ENCODE results near the gene GID8. TPM values are rescaled to one million over a fixed set of nuclear protein-coding genes. Genes with fewer than 3 reads are reported as not detected.

GID8 gene
- polyA plus RNA-seq, 2 of the 4 experiments (the other 2 are of a cell fraction), result 19.2 to 24.5 TPM

DNA sequence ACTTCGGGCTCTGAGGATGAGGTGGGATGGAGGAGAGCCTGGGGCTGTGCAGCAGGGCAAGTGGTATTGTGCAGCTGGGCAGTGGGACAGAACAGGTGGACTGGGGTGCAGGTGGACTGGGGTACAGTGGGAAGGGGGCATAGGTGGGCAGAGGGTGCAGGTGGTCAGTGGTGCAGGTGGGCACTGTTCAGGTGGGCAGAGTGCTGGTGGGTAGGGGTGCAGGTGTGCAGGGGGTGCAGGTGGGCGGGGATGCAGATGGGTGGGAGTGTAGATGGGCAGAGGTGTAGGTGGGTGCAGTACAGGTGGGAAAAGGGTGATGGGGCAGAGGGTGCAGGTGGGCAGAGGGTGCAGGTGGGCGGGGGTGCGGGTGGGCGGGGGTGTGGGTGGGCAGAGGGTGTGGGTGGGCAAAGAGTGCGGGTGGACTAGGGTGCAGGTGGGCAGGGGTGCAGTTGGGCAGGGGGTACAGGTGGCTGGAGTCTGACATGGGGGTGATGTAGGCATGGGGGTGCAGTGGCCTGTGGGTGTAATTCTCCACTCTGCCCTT is 48.4 kb downstream of the GID8 start (continued):
- no peak for TF ChIP-seq TP53 (CRISPR knock-in tag; IDR thresholded peaks at IDR 0.05)
- TF ChIP-seq HOXB13 (CRISPR knock-in tag; IDR thresholded peaks at IDR 0.05; ENCODE audit: low read depth), result no peak
- TF ChIP-seq ZFP36 (IDR thresholded peaks at IDR 0.05; ENCODE audit: borderline replicate concordance, partially characterized antibody), result no peak
- TF ChIP-seq, protein P1, sequence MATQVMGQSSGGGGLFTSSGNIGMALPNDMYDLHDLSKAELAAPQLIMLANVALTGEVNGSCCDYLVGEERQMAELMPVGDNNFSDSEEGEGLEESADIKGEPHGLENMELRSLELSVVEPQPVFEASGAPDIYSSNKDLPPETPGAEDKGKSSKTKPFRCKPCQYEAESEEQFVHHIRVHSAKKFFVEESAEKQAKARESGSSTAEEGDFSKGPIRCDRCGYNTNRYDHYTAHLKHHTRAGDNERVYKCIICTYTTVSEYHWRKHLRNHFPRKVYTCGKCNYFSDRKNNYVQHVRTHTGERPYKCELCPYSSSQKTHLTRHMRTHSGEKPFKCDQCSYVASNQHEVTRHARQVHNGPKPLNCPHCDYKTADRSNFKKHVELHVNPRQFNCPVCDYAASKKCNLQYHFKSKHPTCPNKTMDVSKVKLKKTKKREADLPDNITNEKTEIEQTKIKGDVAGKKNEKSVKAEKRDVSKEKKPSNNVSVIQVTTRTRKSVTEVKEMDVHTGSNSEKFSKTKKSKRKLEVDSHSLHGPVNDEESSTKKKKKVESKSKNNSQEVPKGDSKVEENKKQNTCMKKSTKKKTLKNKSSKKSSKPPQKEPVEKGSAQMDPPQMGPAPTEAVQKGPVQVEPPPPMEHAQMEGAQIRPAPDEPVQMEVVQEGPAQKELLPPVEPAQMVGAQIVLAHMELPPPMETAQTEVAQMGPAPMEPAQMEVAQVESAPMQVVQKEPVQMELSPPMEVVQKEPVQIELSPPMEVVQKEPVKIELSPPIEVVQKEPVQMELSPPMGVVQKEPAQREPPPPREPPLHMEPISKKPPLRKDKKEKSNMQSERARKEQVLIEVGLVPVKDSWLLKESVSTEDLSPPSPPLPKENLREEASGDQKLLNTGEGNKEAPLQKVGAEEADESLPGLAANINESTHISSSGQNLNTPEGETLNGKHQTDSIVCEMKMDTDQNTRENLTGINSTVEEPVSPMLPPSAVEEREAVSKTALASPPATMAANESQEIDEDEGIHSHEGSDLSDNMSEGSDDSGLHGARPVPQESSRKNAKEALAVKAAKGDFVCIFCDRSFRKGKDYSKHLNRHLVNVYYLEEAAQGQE (IDR thresholded peaks at IDR 0.05), result no peak

DNA sequence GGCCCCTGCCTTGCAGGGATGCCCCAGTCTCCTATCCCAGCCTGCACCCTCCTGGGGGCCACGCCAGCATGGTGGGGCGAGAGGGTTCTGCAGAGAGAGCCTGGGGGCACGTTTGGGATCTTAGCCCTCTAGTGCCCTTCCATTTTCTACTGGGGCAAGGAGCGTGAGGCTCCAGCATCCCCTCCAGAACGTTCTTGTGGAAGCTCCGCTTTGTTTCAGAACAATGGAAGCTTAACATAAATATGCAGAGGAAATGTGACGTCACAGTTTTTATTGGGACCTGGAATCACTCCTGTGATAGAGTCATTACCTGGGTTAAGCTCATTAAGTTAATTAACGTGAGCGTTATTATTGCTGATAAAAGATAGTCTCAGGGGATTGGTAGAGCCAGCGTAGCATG is 49.2 kb downstream of the GID8 start:
- DNase-seq (ENCODE audit: low read depth in 1 of 2, low spot score in 1 of 2) (no peak), ATAC-seq (no peak), FAIRE-seq (no peak)
- H3K4me2 ChIP-seq, result no peak overlapping the region
- 38% methylated on average over 10 of the region's 10 CpGs for WGBS (ENCODE audit: missing lambda C conversion rate)
- H3K27ac ChIP-seq, result no peak overlapping the region
- no peaks in the 10 kb centered on the region for H3K4me1 ChIP-seq
- H3K4me3 ChIP-seq, result no peak overlapping the region
- POLR2A ChIA-PET, result no interaction called here
- CTCF ChIA-PET, result interaction anchor here (1.0 to 2.2 kb wide), 3 partner anchors 14 to 24 kb away, joined by 3 to 16 read pairs (median 4); no protein-coding TSS in a partner anchor
- TF ChIP-seq, protein P2, sequence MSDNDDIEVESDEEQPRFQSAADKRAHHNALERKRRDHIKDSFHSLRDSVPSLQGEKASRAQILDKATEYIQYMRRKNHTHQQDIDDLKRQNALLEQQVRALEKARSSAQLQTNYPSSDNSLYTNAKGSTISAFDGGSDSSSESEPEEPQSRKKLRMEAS (IDR thresholded peaks at IDR 0.05), result no peak
- TF ChIP-seq, protein P3, sequence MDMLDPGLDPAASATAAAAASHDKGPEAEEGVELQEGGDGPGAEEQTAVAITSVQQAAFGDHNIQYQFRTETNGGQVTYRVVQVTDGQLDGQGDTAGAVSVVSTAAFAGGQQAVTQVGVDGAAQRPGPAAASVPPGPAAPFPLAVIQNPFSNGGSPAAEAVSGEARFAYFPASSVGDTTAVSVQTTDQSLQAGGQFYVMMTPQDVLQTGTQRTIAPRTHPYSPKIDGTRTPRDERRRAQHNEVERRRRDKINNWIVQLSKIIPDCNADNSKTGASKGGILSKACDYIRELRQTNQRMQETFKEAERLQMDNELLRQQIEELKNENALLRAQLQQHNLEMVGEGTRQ (IDR thresholded peaks at IDR 0.05), result no peak
- TF ChIP-seq FOSB (CRISPR knock-in tag; IDR thresholded peaks at IDR 0.05), result no peak
- TF ChIP-seq RAD21 (conservative IDR thresholded peaks at IDR 0.05 in 1 of 2, IDR thresholded peaks at IDR 0.05 in 1 of 2), result no peak
- TF ChIP-seq, protein P4, sequence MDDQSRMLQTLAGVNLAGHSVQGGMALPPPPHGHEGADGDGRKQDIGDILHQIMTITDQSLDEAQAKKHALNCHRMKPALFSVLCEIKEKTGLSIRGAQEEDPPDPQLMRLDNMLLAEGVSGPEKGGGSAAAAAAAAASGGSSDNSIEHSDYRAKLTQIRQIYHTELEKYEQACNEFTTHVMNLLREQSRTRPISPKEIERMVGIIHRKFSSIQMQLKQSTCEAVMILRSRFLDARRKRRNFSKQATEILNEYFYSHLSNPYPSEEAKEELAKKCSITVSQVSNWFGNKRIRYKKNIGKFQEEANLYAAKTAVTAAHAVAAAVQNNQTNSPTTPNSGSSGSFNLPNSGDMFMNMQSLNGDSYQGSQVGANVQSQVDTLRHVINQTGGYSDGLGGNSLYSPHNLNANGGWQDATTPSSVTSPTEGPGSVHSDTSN (IDR thresholded peaks at IDR 0.05), result no peak
- TF ChIP-seq, protein P5, sequence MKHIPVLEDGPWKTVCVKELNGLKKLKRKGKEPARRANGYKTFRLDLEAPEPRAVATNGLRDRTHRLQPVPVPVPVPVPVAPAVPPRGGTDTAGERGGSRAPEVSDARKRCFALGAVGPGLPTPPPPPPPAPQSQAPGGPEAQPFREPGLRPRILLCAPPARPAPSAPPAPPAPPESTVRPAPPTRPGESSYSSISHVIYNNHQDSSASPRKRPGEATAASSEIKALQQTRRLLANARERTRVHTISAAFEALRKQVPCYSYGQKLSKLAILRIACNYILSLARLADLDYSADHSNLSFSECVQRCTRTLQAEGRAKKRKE (CRISPR knock-in tag; IDR thresholded peaks at IDR 0.05; ENCODE audit: low read depth), result no peak
- TF ChIP-seq CHD4 (IDR thresholded peaks at IDR 0.05; ENCODE audit: borderline replicate concordance), result no peak
- no peak for TF ChIP-seq FOSL2 (IDR thresholded peaks at IDR 0.05)
- TF ChIP-seq FOSL2 (CRISPR knock-in tag; IDR thresholded peaks at IDR 0.05), result no peak
- no peaks in the 10 kb centered on the region for H3K9me3 ChIP-seq

DNA sequence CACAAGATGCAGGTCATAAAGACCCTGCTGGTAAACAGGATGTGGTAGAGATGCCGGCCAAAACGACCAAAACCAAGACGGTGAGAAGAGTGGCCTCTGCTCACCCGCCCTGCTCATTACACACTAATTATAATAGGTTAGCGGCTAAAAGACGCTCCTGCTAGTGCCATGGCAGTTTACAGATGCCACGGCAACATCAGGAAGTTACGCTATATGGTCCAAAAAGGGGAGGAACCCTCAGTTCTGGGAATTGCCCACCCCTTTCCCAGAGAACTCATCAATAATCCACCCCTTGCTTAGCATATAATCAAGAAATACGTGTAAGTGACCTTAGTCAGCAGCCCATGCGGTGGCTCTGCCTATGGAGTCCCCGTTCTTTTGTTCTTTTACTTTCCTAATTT is 51.3 kb downstream of the GID8 start:
- DNase-seq (ENCODE audit: low read depth in 1 of 2, low spot score in 1 of 2), result no peak
- 60% methylated on average over 11 of the region's 11 CpGs for WGBS (ENCODE audit: missing lambda C conversion rate)
- no peaks in the 10 kb centered on the region for H3K9me3 ChIP-seq
- ChIA-PET CTCF (no interaction called here), POLR2A (no interaction called here)
- no peak for ATAC-seq
- no peaks in the 10 kb centered on the region for H3K4me1 ChIP-seq
- H3K27ac ChIP-seq, result no peak overlapping the region
- no peak for FAIRE-seq
- no peak overlapping the region for H3K4me2 ChIP-seq
- no peak overlapping the region for H3K4me3 ChIP-seq
- TF ChIP-seq HEYL (CRISPR knock-in tag; IDR thresholded peaks at IDR 0.05), result no peak
- TF ChIP-seq, protein P6, sequence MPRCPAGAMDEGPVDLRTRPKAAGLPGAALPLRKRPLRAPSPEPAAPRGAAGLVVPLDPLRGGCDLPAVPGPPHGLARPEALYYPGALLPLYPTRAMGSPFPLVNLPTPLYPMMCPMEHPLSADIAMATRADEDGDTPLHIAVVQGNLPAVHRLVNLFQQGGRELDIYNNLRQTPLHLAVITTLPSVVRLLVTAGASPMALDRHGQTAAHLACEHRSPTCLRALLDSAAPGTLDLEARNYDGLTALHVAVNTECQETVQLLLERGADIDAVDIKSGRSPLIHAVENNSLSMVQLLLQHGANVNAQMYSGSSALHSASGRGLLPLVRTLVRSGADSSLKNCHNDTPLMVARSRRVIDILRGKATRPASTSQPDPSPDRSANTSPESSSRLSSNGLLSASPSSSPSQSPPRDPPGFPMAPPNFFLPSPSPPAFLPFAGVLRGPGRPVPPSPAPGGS (IDR thresholded peaks at IDR 0.05), result no peak
- no peak for TF ChIP-seq FOSB (CRISPR knock-in tag; IDR thresholded peaks at IDR 0.05)
- TF ChIP-seq, protein P7, sequence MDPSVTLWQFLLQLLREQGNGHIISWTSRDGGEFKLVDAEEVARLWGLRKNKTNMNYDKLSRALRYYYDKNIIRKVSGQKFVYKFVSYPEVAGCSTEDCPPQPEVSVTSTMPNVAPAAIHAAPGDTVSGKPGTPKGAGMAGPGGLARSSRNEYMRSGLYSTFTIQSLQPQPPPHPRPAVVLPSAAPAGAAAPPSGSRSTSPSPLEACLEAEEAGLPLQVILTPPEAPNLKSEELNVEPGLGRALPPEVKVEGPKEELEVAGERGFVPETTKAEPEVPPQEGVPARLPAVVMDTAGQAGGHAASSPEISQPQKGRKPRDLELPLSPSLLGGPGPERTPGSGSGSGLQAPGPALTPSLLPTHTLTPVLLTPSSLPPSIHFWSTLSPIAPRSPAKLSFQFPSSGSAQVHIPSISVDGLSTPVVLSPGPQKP (IDR thresholded peaks at IDR 0.05; ENCODE audit: low read depth, low read length), result no peak
- TF ChIP-seq CBX2 (IDR thresholded peaks at IDR 0.05; ENCODE audit: borderline replicate concordance, low read depth), result no peak
- TF ChIP-seq RCOR1 (IDR thresholded peaks at IDR 0.05; ENCODE audit: low read depth, low read length), result no peak
- TF ChIP-seq KDM5A (IDR thresholded peaks at IDR 0.05), result no peak
- no peak for TF ChIP-seq HOXB5 (CRISPR knock-in tag; IDR thresholded peaks at IDR 0.05)
- TF ChIP-seq HOXB13 (CRISPR knock-in tag; IDR thresholded peaks at IDR 0.05; ENCODE audit: low read depth), result no peak
- TF ChIP-seq HOXA7 (CRISPR knock-in tag; IDR thresholded peaks at IDR 0.05), result no peak
- no peak for TF ChIP-seq ZC3H11A (IDR thresholded peaks at IDR 0.05)
- TF ChIP-seq, protein P8, sequence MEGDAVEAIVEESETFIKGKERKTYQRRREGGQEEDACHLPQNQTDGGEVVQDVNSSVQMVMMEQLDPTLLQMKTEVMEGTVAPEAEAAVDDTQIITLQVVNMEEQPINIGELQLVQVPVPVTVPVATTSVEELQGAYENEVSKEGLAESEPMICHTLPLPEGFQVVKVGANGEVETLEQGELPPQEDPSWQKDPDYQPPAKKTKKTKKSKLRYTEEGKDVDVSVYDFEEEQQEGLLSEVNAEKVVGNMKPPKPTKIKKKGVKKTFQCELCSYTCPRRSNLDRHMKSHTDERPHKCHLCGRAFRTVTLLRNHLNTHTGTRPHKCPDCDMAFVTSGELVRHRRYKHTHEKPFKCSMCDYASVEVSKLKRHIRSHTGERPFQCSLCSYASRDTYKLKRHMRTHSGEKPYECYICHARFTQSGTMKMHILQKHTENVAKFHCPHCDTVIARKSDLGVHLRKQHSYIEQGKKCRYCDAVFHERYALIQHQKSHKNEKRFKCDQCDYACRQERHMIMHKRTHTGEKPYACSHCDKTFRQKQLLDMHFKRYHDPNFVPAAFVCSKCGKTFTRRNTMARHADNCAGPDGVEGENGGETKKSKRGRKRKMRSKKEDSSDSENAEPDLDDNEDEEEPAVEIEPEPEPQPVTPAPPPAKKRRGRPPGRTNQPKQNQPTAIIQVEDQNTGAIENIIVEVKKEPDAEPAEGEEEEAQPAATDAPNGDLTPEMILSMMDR (IDR thresholded peaks at IDR 0.05), result no peak
- no peak for TF ChIP-seq HDAC2 (IDR thresholded peaks at IDR 0.05)

Measured in A549 (cell line).